ENCODE results near the gene NRIP1. TPM values are rescaled to one million over a fixed set of nuclear protein-coding genes. Genes with fewer than 3 reads are reported as not detected.

NRIP1 gene
- total RNA-seq, 1 experiment from 2014 or later = 19.1 TPM

- TF ChIP-seq SIN3A (IDR thresholded peaks at IDR 0.05; ENCODE audit: borderline replicate concordance, insufficient read depth, low read depth, low read length) = no peak
- TF ChIP-seq TCF7L2 (IDR thresholded peaks at IDR 0.05; ENCODE audit: low read depth, low read length) = no peak
- TF ChIP-seq POLR2AphosphoS5 (IDR thresholded peaks at IDR 0.05; ENCODE audit: low read depth, low read length) = no peak
- TF ChIP-seq CTCF (IDR thresholded peaks at IDR 0.05) = no peak
- TF ChIP-seq REST (IDR thresholded peaks at IDR 0.05; ENCODE audit: insufficient read depth in 1 of 2, low read depth in 2 of 2, low read length in 1 of 2) = no peak
- Histone ChIP-seq H3K9me3 (ENCODE audit: control insufficient read depth, insufficient read depth, low read depth, low read length) (no peaks in the 10 kb centered on the region), H3K36me3 (ENCODE audit: control insufficient read depth, insufficient read depth, low read length) (no peaks in the 10 kb centered on the region), H3K27ac (ENCODE audit: low read length) (peak overlapping the region; percentile 78), H3K4me1 (ENCODE audit: control insufficient read depth, insufficient read depth, low read length) (peaks cover 34% of the 10 kb centered on the region), H3K4me3 (ENCODE audit: low read depth in 2 of 2, low read length in 2 of 2) (peak overlapping the region; percentile 62 to 84), H3K27me3 (ENCODE audit: control insufficient read depth, insufficient read depth, low read length) (no peaks in the 10 kb centered on the region)
- no peak for ATAC-seq
- CTCF ChIA-PET = no interaction called here
- no peak for DNase-seq (ENCODE audit: low read depth, low spot score)
- in situ Hi-C loops (cut with HindIII; ENCODE audit: low pct_unique_long_range_greater_than_20kb, low sequenced_read_pairs) (no loop called here), intact Hi-C loops (cut with micrococcal nuclease; ENCODE audit: unreplicated experiment) (loop anchor here (10.0 kb wide), 1 partner anchor 188 kb away; no protein-coding TSS in a partner anchor)
- POLR2A ChIA-PET = no interaction called here
- TSS peak; percentile 65 for BruUV-seq (replicated peaks)
Observed at GRCh38 chr21:15063081-15063813, 1.6 kb downstream of the NRIP1 start.

GRCh38 chr21:15062606-15062965 lies 2.2 kb downstream of the NRIP1 start:
- Histone ChIP-seq H3K36me3 (ENCODE audit: control insufficient read depth, insufficient read depth, low read length) (no peaks in the 10 kb centered on the region), H3K4me3 (ENCODE audit: low read depth in 2 of 2, low read length in 2 of 2) (peak overlapping the region; percentile 62 to 84), H3K27ac (ENCODE audit: low read length) (peak overlapping the region; percentile 78), H3K27me3 (ENCODE audit: control insufficient read depth, insufficient read depth, low read length) (no peaks in the 10 kb centered on the region), H3K4me1 (ENCODE audit: control insufficient read depth, insufficient read depth, low read length) (peaks cover 40% of the 10 kb centered on the region), H3K9me3 (ENCODE audit: control insufficient read depth, insufficient read depth, low read depth, low read length) (no peaks in the 10 kb centered on the region)
- no TSS peak for BruUV-seq (replicated peaks)
- TF ChIP-seq CTCF (IDR thresholded peaks at IDR 0.05) = no peak; the same call in 1 of the 2 replicates
- no peak for TF ChIP-seq POLR2AphosphoS5 (IDR thresholded peaks at IDR 0.05; ENCODE audit: low read depth, low read length)
- TF ChIP-seq TCF7L2 (IDR thresholded peaks at IDR 0.05; ENCODE audit: low read depth, low read length) = no peak
- ChIA-PET POLR2A (no interaction called here), CTCF (no interaction called here)
- ATAC-seq (no peak), DNase-seq (ENCODE audit: low read depth, low spot score) (no peak)
- in situ Hi-C loops (cut with HindIII; ENCODE audit: low pct_unique_long_range_greater_than_20kb, low sequenced_read_pairs) = no loop called here
- intact Hi-C loops (cut with micrococcal nuclease; ENCODE audit: unreplicated experiment) = loop anchor here (10.0 kb wide), 1 partner anchor 188 kb away; no protein-coding TSS in a partner anchor
